ENCODE measurements around the gene MFAP3.

Gene MFAP3

GRCh38 chr5:154077696-154078095, 38.9 kb downstream of the MFAP3 start:
- DNase-seq (ENCODE audit: low read depth) = peak; percentile 54
- TF ChIP-seq CTCF (conservative IDR thresholded peaks at IDR 0.05; ENCODE audit: low read depth, low read length) = no peak
- no peak overlapping the region for H3K4me3 ChIP-seq (ENCODE audit: low read length)

- H3K4me3 ChIP-seq (ENCODE audit: low read length) = no peak overlapping the region
- DNase-seq (ENCODE audit: low read depth) = no peak
- TF ChIP-seq CTCF (conservative IDR thresholded peaks at IDR 0.05; ENCODE audit: low read depth, low read length) = no peak
These were observed 39.5 kb downstream of the MFAP3 start for GRCh38 chr5:154078272-154078671.

- no peak for TF ChIP-seq CTCF (conservative IDR thresholded peaks at IDR 0.05; ENCODE audit: low read depth, low read length)
- H3K4me3 ChIP-seq (ENCODE audit: low read length) = no peak overlapping the region
- no peak for DNase-seq (ENCODE audit: low read depth)
These were observed 42.5 kb downstream of the MFAP3 start for GRCh38 chr5:154081246-154081645.

GRCh38 chr5:154084062-154084639, 45.4 kb downstream of the MFAP3 start:
- no peak for DNase-seq (ENCODE audit: low read depth)
- H3K4me3 ChIP-seq (ENCODE audit: low read length) = no peak overlapping the region
- no peak for TF ChIP-seq CTCF (conservative IDR thresholded peaks at IDR 0.05; ENCODE audit: low read depth, low read length)

- no peak for TF ChIP-seq CTCF (conservative IDR thresholded peaks at IDR 0.05; ENCODE audit: low read depth, low read length)
- DNase-seq (ENCODE audit: low read depth) = no peak
- H3K4me3 ChIP-seq (ENCODE audit: low read length) = no peak overlapping the region
These were observed 47.4 kb downstream of the MFAP3 start for GRCh38 chr5:154086146-154086545.

- no peak for DNase-seq (ENCODE audit: low read depth)
- no peak overlapping the region for H3K4me3 ChIP-seq (ENCODE audit: low read length)
- TF ChIP-seq CTCF (conservative IDR thresholded peaks at IDR 0.05; ENCODE audit: low read depth, low read length) = no peak
These were observed 47.9 kb downstream of the MFAP3 start for GRCh38 chr5:154086641-154087040.

- DNase-seq (ENCODE audit: low read depth) = peak; percentile 71
- TF ChIP-seq CTCF (conservative IDR thresholded peaks at IDR 0.05; ENCODE audit: low read depth, low read length) = no peak
- no peak overlapping the region for H3K4me3 ChIP-seq (ENCODE audit: low read length)
These were observed 48.5 kb downstream of the MFAP3 start for GRCh38 chr5:154087260-154087659.
